Esophagus muscularis mucosa (tissue), 3 donors: ENCODE results near the gene DDX43.

Source experiments
- POLR2A ChIP-seq: fragments of 450-650 bp; IDR thresholded peaks from one replicate; pipeline ENCODE4 v1.6.1; 2017; ENCODE audit warnings: antibody characterized with exemption, moderate library complexity, mild to moderate bottlenecking, low read depth
- TF ChIP-seq, protein P1 (sequence below), 3 experiments: fragments of 200-600 bp in 2 of 3; fragments of 450-650 bp in 1 of 3; sonication (generic) in 2 of 3; IDR thresholded peaks; one replicate each; pipeline ENCODE4 v1.5.1; 2017 to 2019; ENCODE audit warnings: antibody characterized with exemption in 3 of 3, mild to moderate bottlenecking in 2 of 3, moderate library complexity in 1 of 3

DNA sequence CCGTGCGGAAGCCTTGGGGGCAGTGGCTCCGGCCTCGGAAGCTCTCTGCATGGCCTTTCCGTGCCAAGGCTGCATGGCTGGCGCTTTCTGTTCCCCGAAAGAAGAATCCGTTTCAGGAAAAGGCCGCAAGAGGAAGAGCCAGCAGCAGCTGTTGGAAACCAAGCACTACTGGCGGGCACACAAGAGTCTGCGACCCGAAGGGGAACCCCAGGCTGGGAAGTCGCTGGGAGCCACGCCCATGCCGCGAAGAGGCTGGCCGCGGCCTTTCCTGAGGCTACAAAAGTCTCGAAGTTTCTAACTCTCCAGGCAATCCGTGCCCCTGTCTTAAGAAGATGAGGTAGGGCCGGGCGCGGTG lies 57.5 kb downstream of the DDX43 start, which contains the start of gene CGAS:
- TF ChIP-seq, protein P1, sequence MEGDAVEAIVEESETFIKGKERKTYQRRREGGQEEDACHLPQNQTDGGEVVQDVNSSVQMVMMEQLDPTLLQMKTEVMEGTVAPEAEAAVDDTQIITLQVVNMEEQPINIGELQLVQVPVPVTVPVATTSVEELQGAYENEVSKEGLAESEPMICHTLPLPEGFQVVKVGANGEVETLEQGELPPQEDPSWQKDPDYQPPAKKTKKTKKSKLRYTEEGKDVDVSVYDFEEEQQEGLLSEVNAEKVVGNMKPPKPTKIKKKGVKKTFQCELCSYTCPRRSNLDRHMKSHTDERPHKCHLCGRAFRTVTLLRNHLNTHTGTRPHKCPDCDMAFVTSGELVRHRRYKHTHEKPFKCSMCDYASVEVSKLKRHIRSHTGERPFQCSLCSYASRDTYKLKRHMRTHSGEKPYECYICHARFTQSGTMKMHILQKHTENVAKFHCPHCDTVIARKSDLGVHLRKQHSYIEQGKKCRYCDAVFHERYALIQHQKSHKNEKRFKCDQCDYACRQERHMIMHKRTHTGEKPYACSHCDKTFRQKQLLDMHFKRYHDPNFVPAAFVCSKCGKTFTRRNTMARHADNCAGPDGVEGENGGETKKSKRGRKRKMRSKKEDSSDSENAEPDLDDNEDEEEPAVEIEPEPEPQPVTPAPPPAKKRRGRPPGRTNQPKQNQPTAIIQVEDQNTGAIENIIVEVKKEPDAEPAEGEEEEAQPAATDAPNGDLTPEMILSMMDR (IDR thresholded peaks at IDR 0.05), result no peak
- peak; percentile 26 for TF ChIP-seq POLR2A
